ENCODE results near the gene ADAMTS17.
A peak's percentile ranks its signal among the peaks of the same experiment; 100 is the strongest.
"Not testable (repeated sequence)": the region's sequence is repeated elsewhere in the genome, so short reads cannot be mapped to it uniquely, and the experiment has no call there.

The ADAMTS17 gene

GRCh38 chr15:100339999-100340398 is 1.8 kb downstream of the ADAMTS17 start:
- no peak for DNase-seq

- DNase-seq: not testable (repeated sequence)
Observed at GRCh38 chr15:100339451-100339850, 2.3 kb downstream of the ADAMTS17 start.

- DNase-seq: peak; percentile 31 to 78 (median 49)
Observed at GRCh38 chr15:100338971-100339444, 2.8 kb downstream of the ADAMTS17 start.

- DNase-seq: no peak
Observed at GRCh38 chr15:100338247-100338646, 3.5 kb downstream of the ADAMTS17 start.

- DNase-seq: no peak
Observed at GRCh38 chr15:100337096-100338044, 4.4 kb downstream of the ADAMTS17 start.

GRCh38 chr15:100336061-100336460 is 5.7 kb downstream of the ADAMTS17 start:
- no peak for DNase-seq

GRCh38 chr15:100335335-100335999 is 6.3 kb downstream of the ADAMTS17 start:
- peak in 1 of 6 experiments; percentile 38 for DNase-seq

- no peak for DNase-seq
Observed at GRCh38 chr15:100334905-100335304, 6.9 kb downstream of the ADAMTS17 start.

GRCh38 chr15:100334456-100334855 is 7.3 kb downstream of the ADAMTS17 start:
- no peak for DNase-seq

GRCh38 chr15:100334015-100334414 is 7.8 kb downstream of the ADAMTS17 start:
- no peak for DNase-seq

GRCh38 chr15:100333236-100333635 is 8.5 kb downstream of the ADAMTS17 start:
- no peak for DNase-seq

GRCh38 chr15:100332721-100333120 is 9.1 kb downstream of the ADAMTS17 start:
- peak in 1 of 6 experiments; percentile 30 for DNase-seq

- no peak for DNase-seq
Observed at GRCh38 chr15:100332231-100332630, 9.5 kb downstream of the ADAMTS17 start.

- peak in 4 of 6 experiments; percentile 10 to 78 (median 76) for DNase-seq
Observed at GRCh38 chr15:100330629-100331215, 11.1 kb downstream of the ADAMTS17 start.

GRCh38 chr15:100330221-100330620 is 11.6 kb downstream of the ADAMTS17 start:
- DNase-seq: no peak

- no peak for DNase-seq
Observed at GRCh38 chr15:100328796-100329195, 13.0 kb downstream of the ADAMTS17 start.

- no peak for DNase-seq
Observed at GRCh38 chr15:100318880-100319279, 22.9 kb downstream of the ADAMTS17 start.

- DNase-seq: no peak
Observed at GRCh38 chr15:100314809-100315400, 26.9 kb downstream of the ADAMTS17 start.

GRCh38 chr15:100311833-100312476 is 29.8 kb downstream of the ADAMTS17 start:
- no peak for DNase-seq

GRCh38 chr15:100311154-100311625 is 30.6 kb downstream of the ADAMTS17 start:
- DNase-seq: no peak

GRCh38 chr15:100310513-100311153 is 31.1 kb downstream of the ADAMTS17 start:
- no peak for DNase-seq

GRCh38 chr15:100310041-100310405 is 31.8 kb downstream of the ADAMTS17 start:
- DNase-seq: no peak
